ENCODE measurements around the gene ENDOD1. TPM values are rescaled to one million over a fixed set of nuclear protein-coding genes. Genes with fewer than 3 reads are reported as not detected.
"Not testable (repeated sequence)": the region's sequence is repeated elsewhere in the genome, so short reads cannot be mapped to it uniquely, and the experiment has no call there.

Gene ENDOD1
- total RNA-seq, 3 donors from 2014 or later (not counting 1 experiment from before 2014, with no cell fraction given): 10.1 to 15.5 (median 14.0) TPM

DNA sequence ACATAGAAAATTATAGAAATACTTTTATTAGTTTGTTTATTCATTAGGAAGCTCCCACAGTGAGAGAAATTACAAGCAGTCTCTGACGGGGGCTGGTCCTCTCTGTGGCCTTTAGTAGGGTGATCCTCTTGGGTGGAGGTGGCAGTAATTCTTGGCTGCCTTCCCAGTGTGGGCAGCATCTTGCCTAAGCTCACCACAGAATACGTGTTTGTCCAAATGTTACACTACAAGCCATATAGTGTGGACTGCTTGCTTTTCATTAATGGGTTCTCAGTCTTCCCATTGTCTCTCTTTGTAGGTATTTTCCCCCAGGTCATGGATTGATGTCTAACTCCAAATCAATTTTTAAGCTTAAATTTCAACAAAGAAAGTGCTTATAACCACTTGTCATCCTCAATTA, 43.3 kb downstream of the ENDOD1 start:
- Histone ChIP-seq H3K4me3 (ENCODE audit: low read length) (no peak overlapping the region), H3K36me3 (ENCODE audit: control insufficient read depth, insufficient read depth, low read length) (peaks cover 9% of the 10 kb centered on the region), H3K9me3 (ENCODE audit: control insufficient read depth, insufficient read depth, low read length) (no peaks in the 10 kb centered on the region), H3K4me1 (ENCODE audit: control insufficient read depth, insufficient read depth, low read length) (no peaks in the 10 kb centered on the region), H3K27me3 (ENCODE audit: control insufficient read depth, insufficient read depth, low read length) (no peaks in the 10 kb centered on the region), H3K27ac (ENCODE audit: low read length) (no peak overlapping the region)
- Mint-ChIP-seq H3K36me3 (peaks cover 9% of the 10 kb centered on the region), H3K4me1 (no peaks in the 10 kb centered on the region), H3K9me3 (no peaks in the 10 kb centered on the region), H3K4me3 (no peak overlapping the region), H3K27me3 (ENCODE audit: low read depth in 2 of 2) (no peaks in the 10 kb centered on the region), H3K27ac (no peak overlapping the region)
- ATAC-seq (no peak), DNase-seq (no peak)
- TF ChIP-seq, protein P1, sequence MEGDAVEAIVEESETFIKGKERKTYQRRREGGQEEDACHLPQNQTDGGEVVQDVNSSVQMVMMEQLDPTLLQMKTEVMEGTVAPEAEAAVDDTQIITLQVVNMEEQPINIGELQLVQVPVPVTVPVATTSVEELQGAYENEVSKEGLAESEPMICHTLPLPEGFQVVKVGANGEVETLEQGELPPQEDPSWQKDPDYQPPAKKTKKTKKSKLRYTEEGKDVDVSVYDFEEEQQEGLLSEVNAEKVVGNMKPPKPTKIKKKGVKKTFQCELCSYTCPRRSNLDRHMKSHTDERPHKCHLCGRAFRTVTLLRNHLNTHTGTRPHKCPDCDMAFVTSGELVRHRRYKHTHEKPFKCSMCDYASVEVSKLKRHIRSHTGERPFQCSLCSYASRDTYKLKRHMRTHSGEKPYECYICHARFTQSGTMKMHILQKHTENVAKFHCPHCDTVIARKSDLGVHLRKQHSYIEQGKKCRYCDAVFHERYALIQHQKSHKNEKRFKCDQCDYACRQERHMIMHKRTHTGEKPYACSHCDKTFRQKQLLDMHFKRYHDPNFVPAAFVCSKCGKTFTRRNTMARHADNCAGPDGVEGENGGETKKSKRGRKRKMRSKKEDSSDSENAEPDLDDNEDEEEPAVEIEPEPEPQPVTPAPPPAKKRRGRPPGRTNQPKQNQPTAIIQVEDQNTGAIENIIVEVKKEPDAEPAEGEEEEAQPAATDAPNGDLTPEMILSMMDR (IDR thresholded peaks at IDR 0.05): no peak
- 44% methylated on average over 2 of the region's 2 CpGs for WGBS (ENCODE audit: insufficient coverage)
- intact Hi-C loops (cut with micrococcal nuclease): no loop called here

DNA sequence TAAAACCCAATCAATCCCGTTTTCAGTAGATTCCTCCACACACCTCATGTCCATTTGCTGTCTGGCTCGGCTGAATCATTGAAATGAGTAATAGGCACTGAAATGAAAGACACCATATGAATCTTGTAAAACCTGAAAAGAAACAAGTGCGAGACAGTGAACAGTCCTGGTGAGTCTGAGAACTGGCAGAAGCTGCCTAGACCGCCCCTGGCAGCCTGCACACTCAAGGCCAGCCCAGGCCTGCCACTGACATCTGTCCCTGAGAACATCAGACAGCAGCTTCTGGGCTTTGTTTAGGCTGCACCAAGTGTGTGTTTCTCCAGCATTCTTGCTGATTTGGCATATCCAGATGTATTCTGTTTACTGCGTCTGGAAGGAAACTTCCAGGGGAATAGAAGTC, 44.8 kb downstream of the ENDOD1 start:
- no peak for DNase-seq
- H3K9me3 ChIP-seq (ENCODE audit: control insufficient read depth, insufficient read depth, low read length): no peaks in the 10 kb centered on the region
- Mint-ChIP-seq H3K27ac (no peak overlapping the region), H3K9me3 (no peaks in the 10 kb centered on the region), H3K4me3 (no peak overlapping the region), H3K27me3 (ENCODE audit: low read depth in 2 of 2) (no peaks in the 10 kb centered on the region), H3K36me3 (peaks cover 8% of the 10 kb centered on the region), H3K4me1 (no peaks in the 10 kb centered on the region)
- no peaks in the 10 kb centered on the region for H3K27me3 ChIP-seq (ENCODE audit: control insufficient read depth, insufficient read depth, low read length)
- H3K4me3 ChIP-seq (ENCODE audit: low read length): no peak overlapping the region
- no peak for ATAC-seq
- TF ChIP-seq, protein P1 (IDR thresholded peaks at IDR 0.05): no peak
- H3K27ac ChIP-seq (ENCODE audit: low read length): no peak overlapping the region
- no peaks in the 10 kb centered on the region for H3K4me1 ChIP-seq (ENCODE audit: control insufficient read depth, insufficient read depth, low read length)
- no peaks in the 10 kb centered on the region for H3K36me3 ChIP-seq (ENCODE audit: control insufficient read depth, insufficient read depth, low read length)
- intact Hi-C loops (cut with micrococcal nuclease): no loop called here
- 92% methylated on average over 5 of the region's 5 CpGs for WGBS (ENCODE audit: insufficient coverage)

DNA sequence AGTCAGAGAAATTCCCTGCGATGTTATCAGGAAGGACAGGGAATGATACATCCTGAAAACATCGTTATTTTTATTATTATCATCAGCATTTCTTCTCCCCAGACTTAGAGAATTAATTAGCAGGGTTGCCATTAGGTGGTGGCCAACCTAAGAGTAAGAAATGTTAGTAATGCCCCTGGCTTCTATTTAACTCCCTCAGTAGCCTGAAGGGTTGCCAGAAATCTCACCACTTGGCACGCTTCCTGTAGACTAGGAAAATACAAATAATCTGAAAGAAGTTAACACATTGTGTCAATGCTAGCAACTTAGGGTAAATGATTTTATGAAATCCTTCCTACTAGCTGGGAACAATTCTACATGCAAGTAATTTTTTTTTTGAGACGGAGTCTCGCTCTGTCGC, 45.5 kb downstream of the ENDOD1 start:
- Mint-ChIP-seq H3K4me3 (no peak overlapping the region), H3K27ac (no peak overlapping the region), H3K9me3 (no peaks in the 10 kb centered on the region), H3K27me3 (ENCODE audit: low read depth in 2 of 2) (no peaks in the 10 kb centered on the region), H3K36me3 (peaks cover 1% of the 10 kb centered on the region), H3K4me1 (no peaks in the 10 kb centered on the region)
- TF ChIP-seq, protein P1 (IDR thresholded peaks at IDR 0.05): no peak
- no peak overlapping the region for H3K4me3 ChIP-seq (ENCODE audit: low read length)
- H3K36me3 ChIP-seq (ENCODE audit: control insufficient read depth, insufficient read depth, low read length): no peaks in the 10 kb centered on the region
- no peaks in the 10 kb centered on the region for H3K9me3 ChIP-seq (ENCODE audit: control insufficient read depth, insufficient read depth, low read length)
- intact Hi-C loops (cut with micrococcal nuclease): no loop called here
- DNase-seq: no peak
- ATAC-seq: no peak
- WGBS (ENCODE audit: insufficient coverage): 98% methylated on average over 5 of the region's 6 CpGs
- no peaks in the 10 kb centered on the region for H3K27me3 ChIP-seq (ENCODE audit: control insufficient read depth, insufficient read depth, low read length)
- no peaks in the 10 kb centered on the region for H3K4me1 ChIP-seq (ENCODE audit: control insufficient read depth, insufficient read depth, low read length)
- no peak overlapping the region for H3K27ac ChIP-seq (ENCODE audit: low read length)

DNA sequence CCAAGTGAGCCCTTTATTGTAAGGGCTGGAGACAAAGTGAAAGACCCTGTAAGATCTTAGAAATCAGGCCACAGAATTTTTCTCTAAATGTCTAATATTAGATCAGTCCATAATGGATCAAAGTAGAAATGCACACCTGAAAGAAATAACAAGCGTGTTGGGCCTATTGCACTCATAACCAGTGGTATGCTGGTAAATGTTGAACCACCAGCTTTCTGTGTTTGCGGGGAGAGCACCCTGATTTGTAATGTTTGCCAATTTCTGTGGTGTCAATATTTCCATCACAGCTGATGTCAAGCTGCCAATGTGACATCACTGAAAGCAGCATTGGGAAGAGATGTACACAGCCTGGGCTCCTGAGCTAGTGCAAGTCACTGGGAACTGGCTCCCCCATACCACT, 46.2 kb downstream of the ENDOD1 start:
- Mint-ChIP-seq H3K9me3 (no peaks in the 10 kb centered on the region), H3K36me3 (no peaks in the 10 kb centered on the region), H3K27me3 (ENCODE audit: low read depth in 2 of 2) (no peaks in the 10 kb centered on the region), H3K4me1 (no peaks in the 10 kb centered on the region), H3K27ac (no peak overlapping the region), H3K4me3 (no peak overlapping the region)
- Histone ChIP-seq H3K4me1 (ENCODE audit: control insufficient read depth, insufficient read depth, low read length) (no peaks in the 10 kb centered on the region), H3K36me3 (ENCODE audit: control insufficient read depth, insufficient read depth, low read length) (no peaks in the 10 kb centered on the region), H3K27me3 (ENCODE audit: control insufficient read depth, insufficient read depth, low read length) (peaks cover 3% of the 10 kb centered on the region), H3K9me3 (ENCODE audit: control insufficient read depth, insufficient read depth, low read length) (no peaks in the 10 kb centered on the region), H3K27ac (ENCODE audit: low read length) (no peak overlapping the region), H3K4me3 (ENCODE audit: low read length) (no peak overlapping the region)
- intact Hi-C loops (cut with micrococcal nuclease): no loop called here
- ATAC-seq: no peak
- TF ChIP-seq, protein P1 (IDR thresholded peaks at IDR 0.05): no peak
- WGBS (ENCODE audit: insufficient coverage): 92% methylated on average over 2 of the region's 2 CpGs
- DNase-seq: no peak

DNA sequence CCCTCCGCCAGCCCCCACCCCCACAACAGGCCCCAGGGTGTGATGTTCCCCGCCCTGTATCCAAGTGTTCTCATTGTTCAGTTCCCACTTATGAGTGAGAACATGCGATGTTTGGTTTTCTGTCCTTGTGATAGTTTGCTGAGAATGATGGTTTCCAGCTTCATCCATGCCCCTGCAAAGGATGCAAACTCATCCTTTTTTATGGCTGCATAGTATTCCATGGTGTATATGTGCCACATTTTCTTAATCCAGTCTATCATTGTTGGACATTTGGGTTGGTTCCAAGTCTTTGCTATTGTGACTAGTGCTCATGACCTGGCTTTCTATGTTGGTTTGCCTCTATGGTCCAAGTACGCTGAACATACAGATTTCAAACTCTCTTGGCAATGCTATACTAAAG, 47.1 kb downstream of the ENDOD1 start:
- H3K9me3 Mint-ChIP-seq; H3K27me3 ChIP-seq (ENCODE audit: control insufficient read depth, insufficient read depth, low read length); H3K4me3 ChIP-seq (ENCODE audit: low read length); H3K9me3 ChIP-seq (ENCODE audit: control insufficient read depth, insufficient read depth, low read length); intact Hi-C loops (cut with micrococcal nuclease); DNase-seq; H3K36me3 ChIP-seq (ENCODE audit: control insufficient read depth, insufficient read depth, low read length); H3K27ac ChIP-seq (ENCODE audit: low read length); ATAC-seq; H3K36me3 Mint-ChIP-seq; H3K4me3 Mint-ChIP-seq; H3K4me1 ChIP-seq (ENCODE audit: control insufficient read depth, insufficient read depth, low read length); H3K4me1 Mint-ChIP-seq; H3K27ac Mint-ChIP-seq; H3K27me3 Mint-ChIP-seq (ENCODE audit: low read depth in 2 of 2): not testable (repeated sequence)
- 96% methylated on average over 4 of the region's 4 CpGs for WGBS (ENCODE audit: insufficient coverage)
